GM12874 (cell line): ENCODE results near the gene XAB2.

Source experiments
- CTCF ChIP-seq: IDR thresholded peaks from 2 replicates; pipeline ENCODE4 v1.5.1; 2011; ENCODE audit warnings: low read depth, mild to moderate bottlenecking, control low read depth, low read length, moderate library complexity; ENCODE audit not compliant: insufficient read depth

The XAB2 gene

GRCh38 chr19:7658219-7658686 lies 28.9 kb upstream of the XAB2 start:
- TF ChIP-seq CTCF = no peak

GRCh38 chr19:7657131-7657751 lies 27.9 kb upstream of the XAB2 start:
- TF ChIP-seq CTCF = no peak

GRCh38 chr19:7655581-7655980 lies 26.2 kb upstream of the XAB2 start:
- TF ChIP-seq CTCF = no peak

GRCh38 chr19:7654401-7654800 lies 25.1 kb upstream of the XAB2 start:
- no peak for TF ChIP-seq CTCF

GRCh38 chr19:7652061-7652641 lies 22.8 kb upstream of the XAB2 start:
- peak; percentile 93 for TF ChIP-seq CTCF

- TF ChIP-seq CTCF = no peak
These were observed 20.8 kb upstream of the XAB2 start for GRCh38 chr19:7650148-7650547.

- TF ChIP-seq CTCF = no peak
These were observed 19.1 kb upstream of the XAB2 start for GRCh38 chr19:7648265-7649014.
